Embryonic facial prominence (tissue), 1 donor: ENCODE measurements around the gene MRPL2.

ENCODE experiments used
- DNase-seq: peaks from one replicate; pipeline ENCODE4 v3.0.0-alpha.2; 2016; ENCODE audit errors: extremely low spot score

Gene MRPL2

GRCh38 chr6:43059168-43060033, at the start of gene MRPL2, which contains the start of gene KLC4:
MRPL2 (minus strand) TSS chr6:43059434; CDS start chr6:43059381, 53 bp downstream.
KLC4 (plus strand) TSS chr6:43059631; CDS start chr6:43061336, 1,705 bp downstream.
- DNase-seq: peak; percentile 98

- no peak for DNase-seq
These were observed 48.3 kb upstream of the MRPL2 start for GRCh38 chr6:43107344-43108062.

GRCh38 chr6:43105538-43106222, 46.4 kb upstream of the MRPL2 start:
- DNase-seq: no peak

GRCh38 chr6:43103253-43103876, 44.1 kb upstream of the MRPL2 start:
- peak; percentile 5 for DNase-seq

GRCh38 chr6:43101497-43101896, 42.3 kb upstream of the MRPL2 start:
- peak; percentile 2 for DNase-seq

- DNase-seq: peak; percentile 4
These were observed 38.3 kb upstream of the MRPL2 start for GRCh38 chr6:43097502-43097901.

- DNase-seq: peak; percentile 4
These were observed 37.9 kb upstream of the MRPL2 start for GRCh38 chr6:43097098-43097489.

- DNase-seq: peak; percentile 6
These were observed 37.3 kb upstream of the MRPL2 start for GRCh38 chr6:43096451-43097097.

GRCh38 chr6:43095939-43096338, 36.7 kb upstream of the MRPL2 start:
- DNase-seq: peak; percentile 5

GRCh38 chr6:43093436-43094289, 34.4 kb upstream of the MRPL2 start:
- DNase-seq: peak; percentile 4

- no peak for DNase-seq
These were observed 33.4 kb upstream of the MRPL2 start for GRCh38 chr6:43092635-43093034.

- peak; percentile 3 for DNase-seq
These were observed 32.3 kb upstream of the MRPL2 start for GRCh38 chr6:43091436-43091991.

- DNase-seq: no peak
These were observed 31.8 kb upstream of the MRPL2 start for GRCh38 chr6:43091020-43091419.

GRCh38 chr6:43090559-43090956, 31.3 kb upstream of the MRPL2 start:
- DNase-seq: peak; percentile 5

GRCh38 chr6:43089874-43090558, 30.8 kb upstream of the MRPL2 start:
- peak; percentile 11 for DNase-seq

- peak; percentile 5 for DNase-seq
These were observed 30.2 kb upstream of the MRPL2 start for GRCh38 chr6:43089467-43089866.

GRCh38 chr6:43088654-43089056, 29.4 kb upstream of the MRPL2 start:
- no peak for DNase-seq

- no peak for DNase-seq
These were observed 26.9 kb upstream of the MRPL2 start for GRCh38 chr6:43086022-43086658.
